ENCODE data around the gene FFAR1. TPM values are rescaled to one million over a fixed set of nuclear protein-coding genes. Genes with fewer than 3 reads are reported as not detected.

The FFAR1 gene, protein sequence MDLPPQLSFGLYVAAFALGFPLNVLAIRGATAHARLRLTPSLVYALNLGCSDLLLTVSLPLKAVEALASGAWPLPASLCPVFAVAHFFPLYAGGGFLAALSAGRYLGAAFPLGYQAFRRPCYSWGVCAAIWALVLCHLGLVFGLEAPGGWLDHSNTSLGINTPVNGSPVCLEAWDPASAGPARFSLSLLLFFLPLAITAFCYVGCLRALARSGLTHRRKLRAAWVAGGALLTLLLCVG (N-terminal part only)
- not detected in 2 replicates for total RNA-seq (2014; rRNA removed; shearing (Covaris generic))
- polyA plus RNA-seq (2016; fragmentation: Nextera tagmentation; extraction: Ambion mirVana): not detected in 2 replicates
- long read RNA-seq: 0 reads

DNA sequence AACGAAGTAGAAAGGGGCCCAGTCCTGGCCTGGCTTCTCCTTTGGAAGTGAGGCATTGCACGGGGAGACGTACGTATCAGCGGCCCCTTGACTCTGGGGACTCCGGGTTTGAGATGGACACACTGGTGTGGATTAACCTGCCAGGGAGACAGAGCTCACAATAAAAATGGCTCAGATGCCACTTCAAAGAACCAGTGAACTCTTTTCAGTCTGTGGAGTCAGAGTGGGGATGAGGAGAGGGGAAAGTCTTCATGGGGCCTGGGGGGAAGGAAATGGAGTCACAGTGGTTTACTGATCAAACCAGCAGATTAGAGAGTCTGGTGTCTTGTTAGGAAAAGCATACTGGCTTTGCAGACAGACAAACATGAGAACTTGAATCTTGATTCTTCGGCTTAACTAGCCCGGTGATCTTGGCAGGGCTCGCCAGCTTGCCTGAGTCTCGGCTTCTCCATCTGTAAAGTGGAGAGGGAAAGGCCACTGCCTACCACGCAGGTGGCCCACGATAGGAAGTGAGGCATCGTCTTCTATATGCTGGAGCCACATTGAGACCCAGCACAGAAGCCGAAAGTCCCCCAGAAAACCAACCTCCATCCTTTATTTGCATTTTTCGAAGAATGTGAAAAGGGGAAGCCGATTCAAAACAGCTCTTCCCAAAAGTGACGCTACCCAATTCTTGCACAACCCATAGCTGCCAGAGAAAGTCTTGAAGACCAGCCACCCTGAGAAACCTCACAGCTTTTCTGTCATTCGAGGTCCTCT, at the start of gene FFAR1:
Gene FFAR1 (plus strand): TSS at position 732 of the 759 bp plus-strand sequence. CDS start 3,650 bp downstream, outside the sequence.
- no peaks in the 10 kb centered on the region for H3K36me3 ChIP-seq (ENCODE audit: insufficient read depth)
- H3K27me3 ChIP-seq (ENCODE audit: insufficient read depth): no peaks in the 10 kb centered on the region
- no peak within 1 kb of the TSS for H3K4me2 ChIP-seq
- no peaks in the 10 kb centered on the region for H3K9me2 ChIP-seq (ENCODE audit: insufficient read depth)
- no peaks in the 10 kb centered on the region for H3K9me3 Mint-ChIP-seq
- no peak within 1 kb of the TSS for H3K27ac Mint-ChIP-seq
- H3K4me1 Mint-ChIP-seq: peaks cover 11% of the 10 kb centered on the region; the same call in 2 of the 3 replicates
- H3K36me3 Mint-ChIP-seq (ENCODE audit: low read depth): no peaks in the 10 kb centered on the region
- ATAC-seq (no peak), DNase-seq (ENCODE audit: low spot score) (no peak)
- no peaks in the 10 kb centered on the region for H3K4me1 ChIP-seq (ENCODE audit: insufficient read depth)
- H4K20me1 ChIP-seq (replicated peaks; ENCODE audit: insufficient read depth): no peaks in the 10 kb centered on the region
- no peaks in the 10 kb centered on the region for H3F3A ChIP-seq (replicated peaks; ENCODE audit: low read depth)
- H3K27ac ChIP-seq (ENCODE audit: low read depth): no peak within 1 kb of the TSS
- no peak within 1 kb of the TSS; the same call in 1 of the 2 replicates for H2AFZ ChIP-seq
- peaks cover 19% of the 10 kb centered on the region for H3K27me3 Mint-ChIP-seq (ENCODE audit: insufficient read depth, low read depth, poor library complexity)
- TF ChIP-seq CREB1 (CRISPR knock-in tag; IDR thresholded peaks at IDR 0.05; ENCODE audit: low read depth) (no peak), NANOG (IDR thresholded peaks at IDR 0.05; ENCODE audit: borderline replicate concordance) (no peak), STAT1 (IDR thresholded peaks at IDR 0.05; ENCODE audit: unreplicated experiment) (no peak), ZNF114 (CRISPR knock-in tag; IDR thresholded peaks at IDR 0.05) (no peak), JUNB (IDR thresholded peaks at IDR 0.05; ENCODE audit: unreplicated experiment) (no peak), EZH2 (IDR thresholded peaks at IDR 0.05; ENCODE audit: low read depth, unreplicated experiment) (no peak), EZH2phosphoT487 (IDR thresholded peaks at IDR 0.05; ENCODE audit: unreplicated experiment) (no peak), POLR2AphosphoS5 (IDR thresholded peaks at IDR 0.05; ENCODE audit: low read depth) (no peak), ZNF331 (CRISPR knock-in tag; IDR thresholded peaks at IDR 0.05; ENCODE audit: low read depth) (no peak)
- TF ChIP-seq, protein P1, sequence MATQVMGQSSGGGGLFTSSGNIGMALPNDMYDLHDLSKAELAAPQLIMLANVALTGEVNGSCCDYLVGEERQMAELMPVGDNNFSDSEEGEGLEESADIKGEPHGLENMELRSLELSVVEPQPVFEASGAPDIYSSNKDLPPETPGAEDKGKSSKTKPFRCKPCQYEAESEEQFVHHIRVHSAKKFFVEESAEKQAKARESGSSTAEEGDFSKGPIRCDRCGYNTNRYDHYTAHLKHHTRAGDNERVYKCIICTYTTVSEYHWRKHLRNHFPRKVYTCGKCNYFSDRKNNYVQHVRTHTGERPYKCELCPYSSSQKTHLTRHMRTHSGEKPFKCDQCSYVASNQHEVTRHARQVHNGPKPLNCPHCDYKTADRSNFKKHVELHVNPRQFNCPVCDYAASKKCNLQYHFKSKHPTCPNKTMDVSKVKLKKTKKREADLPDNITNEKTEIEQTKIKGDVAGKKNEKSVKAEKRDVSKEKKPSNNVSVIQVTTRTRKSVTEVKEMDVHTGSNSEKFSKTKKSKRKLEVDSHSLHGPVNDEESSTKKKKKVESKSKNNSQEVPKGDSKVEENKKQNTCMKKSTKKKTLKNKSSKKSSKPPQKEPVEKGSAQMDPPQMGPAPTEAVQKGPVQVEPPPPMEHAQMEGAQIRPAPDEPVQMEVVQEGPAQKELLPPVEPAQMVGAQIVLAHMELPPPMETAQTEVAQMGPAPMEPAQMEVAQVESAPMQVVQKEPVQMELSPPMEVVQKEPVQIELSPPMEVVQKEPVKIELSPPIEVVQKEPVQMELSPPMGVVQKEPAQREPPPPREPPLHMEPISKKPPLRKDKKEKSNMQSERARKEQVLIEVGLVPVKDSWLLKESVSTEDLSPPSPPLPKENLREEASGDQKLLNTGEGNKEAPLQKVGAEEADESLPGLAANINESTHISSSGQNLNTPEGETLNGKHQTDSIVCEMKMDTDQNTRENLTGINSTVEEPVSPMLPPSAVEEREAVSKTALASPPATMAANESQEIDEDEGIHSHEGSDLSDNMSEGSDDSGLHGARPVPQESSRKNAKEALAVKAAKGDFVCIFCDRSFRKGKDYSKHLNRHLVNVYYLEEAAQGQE (IDR thresholded peaks at IDR 0.05; ENCODE audit: unreplicated experiment): no peak
- TF ChIP-seq, protein P2, sequence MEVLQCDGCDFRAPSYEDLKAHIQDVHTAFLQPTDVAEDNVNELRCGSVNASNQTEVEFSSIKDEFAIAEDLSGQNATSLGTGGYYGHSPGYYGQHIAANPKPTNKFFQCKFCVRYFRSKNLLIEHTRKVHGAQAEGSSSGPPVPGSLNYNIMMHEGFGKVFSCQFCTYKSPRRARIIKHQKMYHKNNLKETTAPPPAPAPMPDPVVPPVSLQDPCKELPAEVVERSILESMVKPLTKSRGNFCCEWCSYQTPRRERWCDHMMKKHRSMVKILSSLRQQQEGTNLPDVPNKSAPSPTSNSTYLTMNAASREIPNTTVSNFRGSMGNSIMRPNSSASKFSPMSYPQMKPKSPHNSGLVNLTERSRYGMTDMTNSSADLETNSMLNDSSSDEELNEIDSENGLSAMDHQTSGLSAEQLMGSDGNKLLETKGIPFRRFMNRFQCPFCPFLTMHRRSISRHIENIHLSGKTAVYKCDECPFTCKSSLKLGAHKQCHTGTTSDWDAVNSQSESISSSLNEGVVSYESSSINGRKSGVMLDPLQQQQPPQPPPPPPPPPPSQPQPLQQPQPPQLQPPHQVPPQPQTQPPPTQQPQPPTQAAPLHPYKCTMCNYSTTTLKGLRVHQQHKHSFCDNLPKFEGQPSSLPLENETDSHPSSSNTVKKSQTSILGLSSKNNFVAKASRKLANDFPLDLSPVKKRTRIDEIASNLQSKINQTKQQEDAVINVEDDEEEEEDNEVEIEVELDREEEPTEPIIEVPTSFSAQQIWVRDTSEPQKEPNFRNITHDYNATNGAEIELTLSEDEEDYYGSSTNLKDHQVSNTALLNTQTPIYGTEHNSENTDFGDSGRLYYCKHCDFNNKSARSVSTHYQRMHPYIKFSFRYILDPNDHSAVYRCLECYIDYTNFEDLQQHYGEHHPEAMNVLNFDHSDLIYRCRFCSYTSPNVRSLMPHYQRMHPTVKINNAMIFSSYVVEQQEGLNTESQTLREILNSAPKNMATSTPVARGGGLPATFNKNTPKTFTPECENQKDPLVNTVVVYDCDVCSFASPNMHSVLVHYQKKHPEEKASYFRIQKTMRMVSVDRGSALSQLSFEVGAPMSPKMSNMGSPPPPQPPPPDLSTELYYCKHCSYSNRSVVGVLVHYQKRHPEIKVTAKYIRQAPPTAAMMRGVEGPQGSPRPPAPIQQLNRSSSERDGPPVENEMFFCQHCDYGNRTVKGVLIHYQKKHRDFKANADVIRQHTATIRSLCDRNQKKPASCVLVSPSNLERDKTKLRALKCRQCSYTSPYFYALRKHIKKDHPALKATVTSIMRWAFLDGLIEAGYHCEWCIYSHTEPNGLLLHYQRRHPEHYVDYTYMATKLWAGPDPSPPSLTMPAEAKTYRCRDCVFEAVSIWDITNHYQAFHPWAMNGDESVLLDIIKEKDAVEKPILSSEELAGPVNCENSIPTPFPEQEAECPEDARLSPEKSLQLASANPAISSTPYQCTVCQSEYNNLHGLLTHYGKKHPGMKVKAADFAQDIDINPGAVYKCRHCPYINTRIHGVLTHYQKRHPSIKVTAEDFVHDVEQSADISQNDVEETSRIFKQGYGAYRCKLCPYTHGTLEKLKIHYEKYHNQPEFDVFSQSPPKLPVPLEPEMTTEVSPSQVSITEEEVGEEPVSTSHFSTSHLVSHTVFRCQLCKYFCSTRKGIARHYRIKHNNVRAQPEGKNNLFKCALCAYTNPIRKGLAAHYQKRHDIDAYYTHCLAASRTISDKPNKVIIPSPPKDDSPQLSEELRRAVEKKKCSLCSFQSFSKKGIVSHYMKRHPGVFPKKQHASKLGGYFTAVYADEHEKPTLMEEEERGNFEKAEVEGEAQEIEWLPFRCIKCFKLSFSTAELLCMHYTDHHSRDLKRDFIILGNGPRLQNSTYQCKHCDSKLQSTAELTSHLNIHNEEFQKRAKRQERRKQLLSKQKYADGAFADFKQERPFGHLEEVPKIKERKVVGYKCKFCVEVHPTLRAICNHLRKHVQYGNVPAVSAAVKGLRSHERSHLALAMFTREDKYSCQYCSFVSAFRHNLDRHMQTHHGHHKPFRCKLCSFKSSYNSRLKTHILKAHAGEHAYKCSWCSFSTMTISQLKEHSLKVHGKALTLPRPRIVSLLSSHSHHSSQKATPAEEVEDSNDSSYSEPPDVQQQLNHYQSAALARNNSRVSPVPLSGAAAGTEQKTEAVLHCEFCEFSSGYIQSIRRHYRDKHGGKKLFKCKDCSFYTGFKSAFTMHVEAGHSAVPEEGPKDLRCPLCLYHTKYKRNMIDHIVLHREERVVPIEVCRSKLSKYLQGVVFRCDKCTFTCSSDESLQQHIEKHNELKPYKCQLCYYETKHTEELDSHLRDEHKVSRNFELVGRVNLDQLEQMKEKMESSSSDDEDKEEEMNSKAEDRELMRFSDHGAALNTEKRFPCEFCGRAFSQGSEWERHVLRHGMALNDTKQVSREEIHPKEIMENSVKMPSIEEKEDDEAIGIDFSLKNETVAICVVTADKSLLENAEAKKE (CRISPR knock-in tag; IDR thresholded peaks at IDR 0.05): no peak
- TF ChIP-seq, protein P3, sequence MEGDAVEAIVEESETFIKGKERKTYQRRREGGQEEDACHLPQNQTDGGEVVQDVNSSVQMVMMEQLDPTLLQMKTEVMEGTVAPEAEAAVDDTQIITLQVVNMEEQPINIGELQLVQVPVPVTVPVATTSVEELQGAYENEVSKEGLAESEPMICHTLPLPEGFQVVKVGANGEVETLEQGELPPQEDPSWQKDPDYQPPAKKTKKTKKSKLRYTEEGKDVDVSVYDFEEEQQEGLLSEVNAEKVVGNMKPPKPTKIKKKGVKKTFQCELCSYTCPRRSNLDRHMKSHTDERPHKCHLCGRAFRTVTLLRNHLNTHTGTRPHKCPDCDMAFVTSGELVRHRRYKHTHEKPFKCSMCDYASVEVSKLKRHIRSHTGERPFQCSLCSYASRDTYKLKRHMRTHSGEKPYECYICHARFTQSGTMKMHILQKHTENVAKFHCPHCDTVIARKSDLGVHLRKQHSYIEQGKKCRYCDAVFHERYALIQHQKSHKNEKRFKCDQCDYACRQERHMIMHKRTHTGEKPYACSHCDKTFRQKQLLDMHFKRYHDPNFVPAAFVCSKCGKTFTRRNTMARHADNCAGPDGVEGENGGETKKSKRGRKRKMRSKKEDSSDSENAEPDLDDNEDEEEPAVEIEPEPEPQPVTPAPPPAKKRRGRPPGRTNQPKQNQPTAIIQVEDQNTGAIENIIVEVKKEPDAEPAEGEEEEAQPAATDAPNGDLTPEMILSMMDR (conservative IDR thresholded peaks at IDR 0.05; ENCODE audit: low read depth in 2 of 2): no peak
- TF ChIP-seq, protein P4, sequence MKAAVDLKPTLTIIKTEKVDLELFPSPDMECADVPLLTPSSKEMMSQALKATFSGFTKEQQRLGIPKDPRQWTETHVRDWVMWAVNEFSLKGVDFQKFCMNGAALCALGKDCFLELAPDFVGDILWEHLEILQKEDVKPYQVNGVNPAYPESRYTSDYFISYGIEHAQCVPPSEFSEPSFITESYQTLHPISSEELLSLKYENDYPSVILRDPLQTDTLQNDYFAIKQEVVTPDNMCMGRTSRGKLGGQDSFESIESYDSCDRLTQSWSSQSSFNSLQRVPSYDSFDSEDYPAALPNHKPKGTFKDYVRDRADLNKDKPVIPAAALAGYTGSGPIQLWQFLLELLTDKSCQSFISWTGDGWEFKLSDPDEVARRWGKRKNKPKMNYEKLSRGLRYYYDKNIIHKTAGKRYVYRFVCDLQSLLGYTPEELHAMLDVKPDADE (IDR thresholded peaks at IDR 0.05): no peak
- no peaks in the 10 kb centered on the region for H3K79me2 ChIP-seq (replicated peaks; ENCODE audit: insufficient read depth)
- H3K4me3 Mint-ChIP-seq: no peak within 1 kb of the TSS
- H3K4me3 ChIP-seq: no peak within 1 kb of the TSS
